GM18511 (cell line): ENCODE data around the gene ZNF860.

Experiments
- ATAC-seq: cut with Tn5 transposase; IDR thresholded peaks from one replicate; pipeline ENCODE4 v1.9.1; 2021; ENCODE audit warnings: mild to moderate bottlenecking, moderate library complexity; ENCODE audit not compliant: unreplicated experiment

Gene ZNF860

GRCh38 chr3:31981206-31982181 lies at the start of gene ZNF860, which contains the start of gene OSBPL10:
Gene ZNF860 (plus strand): TSS chr3:31981750. CDS start chr3:31989080, 7,330 bp downstream.
Gene OSBPL10 (minus strand): TSS chr3:31981262. CDS start chr3:31981179, 83 bp downstream.
- peak; percentile 23 for ATAC-seq

DNA sequence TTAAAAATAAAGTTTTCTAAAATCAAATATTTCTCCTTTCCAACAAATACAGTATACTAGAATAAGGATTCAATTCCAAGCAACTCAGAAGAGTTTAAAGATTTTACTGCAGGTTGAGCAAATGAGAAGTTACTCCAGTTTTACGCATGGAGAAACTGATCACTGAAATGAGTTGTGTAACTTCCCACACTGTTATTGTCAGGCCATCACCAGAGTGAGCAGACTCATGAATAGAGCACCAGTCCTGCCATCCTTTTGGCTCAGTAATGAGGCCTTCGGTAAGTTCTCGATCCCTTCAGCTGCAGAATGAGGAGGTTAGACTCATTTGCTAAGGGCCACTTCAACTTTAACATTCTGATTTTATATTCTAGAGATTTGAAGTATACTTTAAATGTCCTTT lies 48.6 kb upstream of the ZNF860 start:
- ATAC-seq = no peak

DNA sequence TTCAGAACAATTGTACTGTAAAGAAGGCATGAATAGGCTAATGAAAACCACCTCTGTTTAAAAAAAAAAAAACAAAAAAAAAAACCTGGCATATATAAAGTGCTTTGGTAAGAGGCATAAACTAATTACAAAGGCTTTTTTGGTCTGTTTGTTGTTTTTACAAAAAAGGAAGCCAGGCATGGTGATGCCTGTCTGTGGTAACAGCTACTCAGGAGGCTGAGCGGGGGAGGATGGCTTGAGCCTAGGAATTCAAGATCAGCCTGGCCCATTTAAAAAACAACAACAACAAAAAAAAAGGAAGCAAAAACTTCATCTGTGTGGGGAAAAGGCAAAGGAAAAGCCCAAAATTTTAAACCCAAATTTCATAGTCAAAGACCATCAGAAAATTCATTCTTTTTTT lies 47.5 kb upstream of the ZNF860 start:
- ATAC-seq = no peak

GRCh38 chr3:31934866-31935265 lies 46.7 kb upstream of the ZNF860 start:
- no peak for ATAC-seq

DNA sequence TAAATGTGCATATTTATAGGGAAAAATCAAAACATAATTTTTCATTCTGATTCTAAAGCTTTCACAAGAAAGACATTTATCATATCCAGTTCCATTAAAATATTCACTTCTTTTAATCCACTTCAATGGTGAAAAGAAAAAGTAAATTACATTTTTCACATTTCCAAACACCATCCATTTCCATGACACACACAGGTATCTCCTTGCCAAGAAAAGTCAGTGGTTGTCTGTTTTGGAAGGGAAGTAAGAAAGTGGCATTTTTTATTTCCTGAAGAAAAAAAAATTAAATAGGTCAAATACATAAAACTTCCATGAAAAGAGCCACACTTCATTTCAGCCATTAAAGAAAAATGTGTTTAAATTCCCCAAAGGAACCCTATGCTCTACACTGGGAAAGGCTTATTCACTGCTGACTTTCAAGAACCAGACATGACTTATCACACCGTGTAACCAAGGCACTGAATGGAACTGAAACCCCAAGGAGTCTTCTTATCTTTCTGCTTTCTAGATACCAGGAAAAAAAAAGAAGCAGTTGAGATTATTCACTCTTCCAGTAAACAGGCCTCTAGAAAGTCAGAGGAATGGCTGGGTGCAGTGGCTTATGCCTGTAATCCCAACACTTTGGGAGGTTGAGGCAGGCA lies 45.0 kb upstream of the ZNF860 start:
- ATAC-seq = no peak

- ATAC-seq = no peak
These were observed 44.3 kb upstream of the ZNF860 start for GRCh38 chr3:31937225-31937624.

DNA sequence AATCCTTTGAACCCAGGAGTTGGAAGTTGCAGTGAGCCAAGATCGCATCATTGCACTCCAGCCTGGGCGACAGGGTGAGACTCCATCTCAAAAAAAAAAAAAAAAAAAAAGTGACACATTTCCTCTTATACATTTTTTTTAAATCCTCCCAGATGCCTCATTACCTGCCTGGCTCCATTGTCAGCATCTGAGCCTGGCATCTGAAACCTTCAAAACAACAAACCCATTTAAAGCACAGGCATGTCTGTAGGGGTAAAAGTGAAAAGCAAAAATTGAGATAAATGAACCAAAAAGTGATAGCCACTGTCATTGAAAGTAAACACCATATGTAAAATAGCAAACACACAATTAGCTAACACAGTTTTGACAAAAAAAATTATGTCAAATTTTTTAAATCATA lies 39.1 kb upstream of the ZNF860 start:
- no peak for ATAC-seq

GRCh38 chr3:31943041-31943440 lies 38.5 kb upstream of the ZNF860 start:
- ATAC-seq = no peak

GRCh38 chr3:31945738-31946052 lies 35.9 kb upstream of the ZNF860 start:
- ATAC-seq = peak; percentile 6

- no peak for ATAC-seq
These were observed 35.0 kb upstream of the ZNF860 start for GRCh38 chr3:31946484-31947081.

- no peak for ATAC-seq
These were observed 34.4 kb upstream of the ZNF860 start for GRCh38 chr3:31947162-31947561.

DNA sequence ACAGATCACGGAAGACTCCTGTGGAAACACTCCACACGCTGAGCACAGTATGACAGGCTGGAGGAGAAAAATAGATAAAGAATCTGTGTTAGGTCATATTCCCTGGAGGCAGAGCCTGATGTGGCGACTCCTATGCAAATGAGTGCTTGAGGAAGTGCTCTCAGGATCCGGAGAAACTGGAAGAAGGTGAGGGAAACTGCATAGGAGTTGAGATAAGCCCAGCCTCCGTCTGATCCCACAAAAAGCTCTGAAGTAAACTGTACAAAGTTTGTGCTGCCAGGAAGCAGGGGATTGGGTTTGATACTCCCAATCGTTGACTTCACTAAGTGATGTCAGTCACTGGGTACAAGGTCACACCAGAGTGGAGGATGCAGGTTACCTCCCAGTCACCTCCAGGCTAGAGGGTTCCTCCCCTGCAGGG lies 33.9 kb upstream of the ZNF860 start:
- no peak for ATAC-seq

DNA sequence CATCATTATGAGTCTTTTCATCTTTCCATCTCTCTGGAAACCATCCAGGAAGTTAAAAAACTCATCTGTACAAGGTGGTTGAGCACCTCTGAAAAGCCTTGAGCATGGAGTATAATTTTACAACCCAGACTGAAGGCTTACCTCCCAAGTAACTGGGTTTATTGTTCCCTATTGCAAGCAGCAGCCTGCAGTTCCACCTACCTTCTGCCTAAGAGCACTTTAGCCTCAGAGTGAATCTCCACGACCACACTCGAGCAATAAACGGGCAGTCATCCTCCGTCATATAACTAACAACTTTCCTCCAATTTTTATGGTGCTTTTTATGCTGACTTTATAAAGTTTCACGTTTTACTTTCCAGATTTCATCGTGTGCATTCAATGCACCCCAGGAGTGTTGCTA lies 33.3 kb upstream of the ZNF860 start:
- ATAC-seq = no peak

GRCh38 chr3:31952205-31952604 lies 29.3 kb upstream of the ZNF860 start:
- ATAC-seq = peak; percentile 94

DNA sequence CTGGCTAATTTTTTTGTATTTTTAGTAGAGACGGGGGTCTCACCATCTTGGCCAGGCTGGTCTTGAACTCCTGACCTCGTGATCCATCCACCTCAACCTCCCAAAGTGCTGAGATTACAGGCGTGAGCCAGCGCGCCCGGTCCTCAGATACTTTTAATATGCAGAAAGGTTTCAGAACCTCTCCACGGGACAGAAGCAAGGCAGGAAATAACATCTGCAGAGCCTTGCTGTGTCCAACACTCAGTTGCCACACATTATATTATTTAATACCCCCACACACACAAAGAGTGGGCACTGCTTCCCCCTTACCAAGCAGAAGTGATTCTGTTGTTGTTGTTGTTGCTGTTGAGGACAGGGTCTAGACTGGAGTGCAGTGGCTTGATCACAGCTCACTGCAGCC lies 28.5 kb upstream of the ZNF860 start:
- ATAC-seq = no peak

DNA sequence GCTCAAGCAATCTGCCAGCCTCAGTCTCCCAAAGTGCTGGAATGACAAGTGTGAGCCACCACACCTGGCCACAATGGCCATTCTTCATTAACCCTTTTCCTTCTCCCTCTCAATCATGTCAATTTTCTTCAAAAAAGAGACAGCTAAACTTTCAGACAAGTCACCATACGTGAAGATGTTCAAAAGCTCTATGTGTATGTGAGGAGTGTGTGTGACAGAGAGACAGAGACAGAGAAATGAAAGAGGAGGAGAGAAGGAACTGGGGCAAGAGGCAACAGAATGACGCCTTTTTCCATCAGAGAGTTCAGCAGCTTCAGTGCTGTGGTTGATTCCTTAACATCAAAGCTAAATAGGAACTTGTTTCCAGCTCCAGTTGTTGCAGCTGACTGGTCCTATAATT lies 27.9 kb upstream of the ZNF860 start:
- no peak for ATAC-seq

- ATAC-seq = no peak
These were observed 26.0 kb upstream of the ZNF860 start for GRCh38 chr3:31955581-31955980.

GRCh38 chr3:31957106-31957505 lies 24.4 kb upstream of the ZNF860 start:
- no peak for ATAC-seq

- ATAC-seq = no peak
These were observed 22.8 kb upstream of the ZNF860 start for GRCh38 chr3:31958701-31959152.

DNA sequence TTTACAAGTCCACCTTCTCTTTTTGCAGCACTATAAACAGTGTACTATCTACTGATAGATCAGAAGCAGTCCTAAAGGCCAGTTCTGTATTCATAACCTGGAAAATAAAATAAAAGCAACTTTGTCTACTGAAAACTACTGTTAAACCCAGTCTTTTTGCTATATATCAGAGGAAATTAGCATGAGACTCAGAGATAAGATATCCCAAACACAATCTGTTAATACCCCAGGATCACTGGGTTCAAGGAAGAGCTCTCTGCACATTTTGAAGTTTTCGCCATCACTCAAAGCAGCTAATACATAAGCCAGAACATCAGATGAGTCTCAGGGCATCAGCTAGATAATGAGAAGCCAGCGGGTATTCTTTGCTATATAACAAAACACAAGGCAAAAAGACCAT lies 22.3 kb upstream of the ZNF860 start:
- no peak for ATAC-seq

DNA sequence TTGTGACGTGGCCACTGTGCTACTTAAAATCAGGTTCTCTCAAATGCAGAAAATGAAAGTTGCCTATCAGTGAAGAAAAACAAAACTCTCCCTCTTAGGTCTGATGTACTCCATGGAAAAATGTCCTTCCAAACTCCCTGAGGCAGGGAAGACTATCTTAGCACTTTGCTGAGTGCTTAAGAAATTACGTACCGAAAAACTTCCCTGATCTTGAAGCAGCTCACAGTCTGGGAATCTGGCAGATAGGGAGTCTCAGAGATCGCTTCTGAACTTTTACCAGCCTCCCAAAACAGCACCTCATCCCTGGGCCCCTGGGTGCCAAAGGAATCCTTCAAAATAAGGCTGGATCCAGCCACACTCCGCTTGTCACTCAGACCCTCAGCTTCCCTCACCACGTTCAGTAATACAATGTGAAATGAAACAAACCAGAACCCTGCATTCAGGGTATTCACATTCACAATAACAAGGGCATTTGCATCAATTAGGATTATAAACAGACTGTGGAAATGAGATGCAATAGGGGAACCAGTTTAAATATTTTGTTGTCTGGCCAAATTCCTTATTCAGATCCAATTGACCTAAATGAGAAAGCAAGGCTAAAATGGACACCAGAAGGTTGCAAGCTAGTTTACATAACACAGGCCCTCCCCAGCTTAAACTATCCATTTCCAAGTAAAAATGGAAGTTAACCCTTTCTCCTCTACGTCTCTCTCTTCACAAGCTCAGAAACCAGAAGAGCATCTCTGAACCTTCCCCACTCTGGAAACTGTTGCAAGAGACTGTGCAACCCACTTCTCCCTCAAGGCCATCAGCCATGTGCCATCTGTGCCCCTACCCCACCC lies 21.4 kb upstream of the ZNF860 start:
- peak; percentile 40 for ATAC-seq
